GM12872 (cell line): ENCODE data around the gene ATXN1.

Experiments used
- CTCF ChIP-seq: IDR thresholded peaks from 3 replicates; pipeline ENCODE4 v1.5.1; 2011; ENCODE audit warnings: low read depth, mild to moderate bottlenecking, low read length, moderate library complexity; ENCODE audit not compliant: insufficient read depth

ATXN1 gene

DNA sequence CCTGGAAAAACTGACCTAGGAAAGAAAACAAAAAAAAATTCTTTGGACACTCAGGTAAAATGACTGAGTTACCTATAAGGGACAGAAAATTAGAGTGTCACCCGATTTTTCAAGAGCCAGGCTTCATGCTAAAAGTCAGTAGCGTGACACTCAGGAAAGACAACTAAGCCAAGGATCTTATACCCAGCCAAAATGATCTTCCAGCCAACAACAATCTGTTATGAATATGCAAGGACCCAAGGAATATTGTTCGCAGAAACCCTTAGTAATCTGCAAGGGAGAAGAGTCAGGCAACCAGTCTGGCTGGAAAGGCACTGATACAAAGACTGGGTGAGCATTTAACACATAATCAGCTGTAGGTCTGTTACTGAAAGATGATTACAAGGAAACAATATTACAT is 319.2 kb downstream of the ATXN1 start:
- no peak for TF ChIP-seq CTCF

DNA sequence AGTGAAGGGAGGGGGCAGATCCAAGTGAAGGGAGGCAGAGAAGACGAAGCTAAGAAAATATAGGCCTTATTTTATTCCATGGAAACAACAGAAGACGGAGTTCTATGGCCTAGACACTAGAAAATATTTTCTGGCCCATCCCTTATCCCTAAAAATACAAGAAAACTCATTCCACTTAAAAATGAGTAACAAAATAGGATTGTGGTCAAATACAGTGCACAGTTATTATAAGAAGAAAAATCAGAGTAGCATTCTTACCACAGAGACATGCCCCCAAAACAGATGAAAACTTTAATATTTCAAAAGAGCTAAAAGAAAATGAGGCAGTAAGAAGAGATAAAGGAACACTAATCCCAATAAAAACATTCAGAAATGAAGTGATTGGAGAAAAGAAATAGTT is 320.0 kb downstream of the ATXN1 start:
- TF ChIP-seq CTCF = no peak

DNA sequence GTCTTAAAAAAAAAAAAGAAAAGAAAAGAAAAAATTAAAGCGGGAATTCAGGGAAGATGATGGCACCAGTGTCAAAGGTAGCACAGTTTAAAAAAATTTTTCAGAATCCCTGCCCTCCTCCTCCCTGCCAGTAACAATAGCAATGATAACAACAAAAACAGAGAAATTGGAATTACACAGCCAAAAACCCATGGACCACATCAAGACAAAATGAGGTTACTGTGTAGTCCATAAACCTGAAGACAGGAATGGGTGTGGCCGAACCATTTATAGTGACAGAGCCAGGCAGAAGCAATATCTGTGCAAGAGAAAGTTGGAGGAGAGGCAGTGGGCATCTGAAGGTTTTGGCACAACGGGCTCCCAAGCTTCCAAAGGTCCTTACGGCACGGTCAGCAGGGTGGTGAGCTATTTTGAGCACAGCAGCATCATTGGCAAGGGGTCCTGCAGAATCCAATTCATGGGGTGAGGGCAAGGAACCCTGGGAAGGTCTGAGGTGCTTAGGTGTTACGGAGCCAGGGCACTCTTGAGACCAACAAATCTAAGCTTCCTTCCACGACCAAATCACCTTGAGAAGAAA is 320.5 kb downstream of the ATXN1 start:
- no peak for TF ChIP-seq CTCF

DNA sequence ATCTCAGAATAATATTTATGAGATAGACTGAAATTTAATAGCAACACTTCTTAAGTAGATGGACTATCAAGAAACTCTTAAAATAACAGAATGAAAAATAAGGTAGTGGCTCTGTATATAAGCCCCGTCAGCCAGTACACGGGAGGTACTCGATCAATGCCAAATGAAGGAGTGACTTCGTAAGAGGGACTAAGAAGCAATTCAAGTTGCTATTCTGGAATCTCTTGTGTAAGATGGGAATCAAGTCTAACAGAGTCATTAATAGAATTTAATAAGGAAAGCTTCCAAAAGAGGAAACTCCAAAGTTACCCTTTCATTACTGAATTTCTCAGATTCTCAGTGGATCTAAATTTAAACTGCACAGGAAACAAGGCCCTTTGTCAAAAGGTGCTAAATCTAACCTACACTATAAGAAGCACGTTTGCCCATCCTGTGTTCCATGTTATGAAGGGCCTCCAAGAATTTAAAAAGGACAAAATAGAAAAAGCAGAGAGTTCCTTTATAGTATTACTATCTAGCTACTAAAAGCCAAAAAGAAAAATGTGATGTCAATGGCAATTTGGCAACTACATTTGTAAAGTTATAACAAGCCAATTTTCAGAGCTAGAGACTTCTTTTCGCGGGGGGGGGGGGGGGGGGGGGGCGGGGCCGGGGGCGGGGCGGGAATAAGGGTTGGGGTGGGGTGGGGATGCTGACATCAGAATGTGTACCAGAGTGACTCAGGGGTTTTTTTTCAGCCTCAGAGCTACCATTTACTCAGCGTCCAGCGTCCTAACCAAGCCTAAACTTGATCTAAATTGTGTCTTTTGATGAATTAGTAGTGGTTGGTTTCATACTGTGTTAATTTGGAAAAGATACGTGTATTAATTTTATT is 322.3 kb downstream of the ATXN1 start:
- no peak for TF ChIP-seq CTCF

GRCh38 chr6:16437984-16438383 is 323.3 kb downstream of the ATXN1 start:
- TF ChIP-seq CTCF = no peak

- no peak for TF ChIP-seq CTCF
Observed at GRCh38 chr6:16437095-16437494, 324.2 kb downstream of the ATXN1 start.

DNA sequence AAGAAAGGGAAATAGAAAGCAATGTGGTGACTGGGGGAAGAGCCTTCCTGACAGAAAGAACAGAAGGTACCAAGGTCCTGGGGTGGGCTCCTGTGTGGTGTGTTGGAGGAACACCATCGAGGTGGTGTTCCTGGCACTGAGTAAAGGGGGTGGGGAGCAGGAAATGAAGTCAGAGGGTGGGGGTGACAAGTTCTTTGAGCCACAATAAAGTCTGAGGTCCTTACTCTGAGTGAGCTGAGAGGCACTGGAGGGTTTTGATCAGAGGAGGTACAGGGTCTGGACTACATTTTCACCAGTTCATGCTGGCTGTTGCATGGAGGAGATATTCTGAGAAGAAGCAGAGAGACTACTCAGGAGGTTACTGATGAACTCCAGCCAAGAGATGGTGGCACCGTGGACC is 324.7 kb downstream of the ATXN1 start:
- no peak for TF ChIP-seq CTCF
